HG03066 (cell line): ENCODE results near the gene ARHGEF35.
"Not testable (repeated sequence)": the region's sequence is repeated elsewhere in the genome, so short reads cannot be mapped to it uniquely, and the experiment has no call there.

ENCODE experiments used
- ATAC-seq: cut with Tn5 transposase; IDR thresholded peaks from one replicate; pipeline ENCODE4 v1.9.1; 2021; ENCODE audit warnings: low read depth; ENCODE audit not compliant: unreplicated experiment

Gene ARHGEF35

GRCh38 chr7:144183166-144183565 is 12.5 kb downstream of the ARHGEF35 start, which contains the start of gene CTAGE4:
CTAGE4 (plus strand) TSS chr7:144183466; CDS start chr7:144183504, 38 bp downstream.
- not testable (repeated sequence) for ATAC-seq

DNA sequence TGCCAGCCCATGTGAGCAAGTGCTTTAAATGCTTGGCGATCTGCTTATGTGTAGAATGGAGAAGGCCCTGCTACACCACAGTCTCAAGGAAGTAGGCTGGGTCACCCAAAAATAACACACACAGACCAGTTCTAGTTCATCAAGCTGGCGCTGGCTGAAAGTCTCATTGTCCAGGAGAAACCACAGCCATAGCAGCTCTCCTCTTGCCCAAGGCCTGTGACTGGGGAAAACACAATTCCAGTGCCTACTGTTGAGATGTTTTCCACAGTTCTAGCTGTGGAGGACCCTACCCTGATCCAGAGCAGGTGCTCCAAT is 16.5 kb downstream of the ARHGEF35 start:
- peak; percentile 17 for ATAC-seq

DNA sequence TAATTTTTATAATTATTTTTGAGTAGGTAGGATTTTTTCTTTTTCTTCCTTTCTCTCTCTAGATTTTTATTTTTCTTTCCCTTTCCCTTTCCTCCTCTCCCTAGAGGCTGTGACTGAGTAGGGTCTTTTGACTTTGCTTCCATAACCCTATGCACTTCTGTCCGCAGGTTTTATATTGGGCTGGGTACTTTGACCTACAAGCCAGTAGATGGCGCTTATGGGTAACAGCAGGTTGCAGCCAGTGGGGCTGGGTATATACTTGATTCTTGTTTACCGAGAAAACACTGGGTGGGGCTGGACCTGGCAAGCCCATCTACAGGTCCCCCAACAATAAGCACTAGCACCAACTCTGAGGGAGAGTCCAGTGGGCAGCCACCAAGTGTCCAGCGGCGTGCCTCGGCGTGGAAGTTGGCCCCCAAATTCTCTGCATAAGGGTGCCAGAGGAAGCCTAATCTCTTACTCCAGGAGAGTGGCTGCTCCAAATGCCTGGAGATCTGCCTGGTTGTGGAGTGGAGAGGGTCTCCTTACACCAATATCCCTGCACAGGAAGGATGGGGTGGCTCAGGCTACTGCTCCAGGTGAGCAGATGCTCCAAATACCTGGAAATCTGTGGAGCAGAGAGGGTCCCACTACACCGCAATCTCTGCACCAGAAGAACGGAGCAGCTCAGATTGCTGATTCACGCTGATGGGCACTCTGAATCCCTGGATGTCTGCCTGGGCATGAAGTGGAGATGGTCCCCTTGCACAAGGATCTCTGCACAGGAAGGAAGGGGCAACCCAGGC is 17.1 kb downstream of the ARHGEF35 start:
- ATAC-seq = peak; percentile 97

- ATAC-seq = no peak
These were observed 21.0 kb downstream of the ARHGEF35 start for GRCh38 chr7:144174613-144175012.

GRCh38 chr7:144171594-144172350 is 23.9 kb downstream of the ARHGEF35 start:
- not testable (repeated sequence) for ATAC-seq

DNA sequence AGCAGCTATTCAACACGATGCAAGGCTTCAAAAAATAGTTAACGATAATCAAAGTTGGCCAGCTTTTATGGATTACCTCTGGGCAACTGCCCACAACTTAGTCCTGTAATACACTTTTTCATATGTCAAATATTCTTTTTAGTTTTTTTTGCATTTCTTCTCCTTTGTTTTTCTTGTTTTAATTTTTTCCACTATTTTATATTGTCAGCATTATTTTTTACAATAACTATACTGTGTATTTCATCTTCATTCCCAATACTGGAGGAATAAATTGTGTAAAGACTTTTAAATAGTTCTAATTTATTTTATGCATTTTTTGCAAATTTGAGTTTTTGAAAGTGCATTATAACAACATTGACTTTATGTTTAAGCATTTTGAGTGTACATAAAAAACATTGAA is 30.8 kb downstream of the ARHGEF35 start:
- ATAC-seq = no peak

- no peak for ATAC-seq
These were observed 36.8 kb downstream of the ARHGEF35 start for GRCh38 chr7:144158861-144159260.

DNA sequence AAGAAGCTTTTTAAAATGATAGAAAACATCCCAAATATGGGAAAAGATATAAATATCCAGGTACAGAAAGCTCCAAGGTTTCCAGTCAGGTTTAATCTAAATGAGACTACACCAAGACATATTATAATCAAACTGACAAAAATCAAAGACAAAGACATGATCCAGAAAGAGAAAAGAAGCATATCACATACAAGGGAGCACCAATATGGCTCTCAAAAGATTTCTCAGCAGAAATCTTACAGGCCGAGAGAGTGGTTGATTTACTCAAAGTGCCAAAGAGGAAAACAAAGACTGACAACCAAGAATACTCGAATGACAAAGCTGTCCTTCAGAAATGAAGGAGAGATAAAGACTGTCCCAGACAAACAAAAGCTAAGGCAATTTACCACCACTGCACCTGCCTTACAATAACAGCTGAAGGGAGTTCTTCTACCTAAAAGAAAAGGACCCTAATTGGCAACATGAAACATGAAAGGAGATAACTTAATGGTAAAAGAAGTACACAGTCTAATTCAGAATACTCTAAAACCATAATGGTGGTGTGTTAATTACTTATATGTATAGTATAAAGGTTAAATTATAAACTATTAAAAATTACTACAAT is 47.3 kb downstream of the ARHGEF35 start:
- no peak for ATAC-seq

GRCh38 chr7:144144426-144144825 is 51.2 kb downstream of the ARHGEF35 start:
- ATAC-seq = no peak

- ATAC-seq = no peak
These were observed 53.4 kb downstream of the ARHGEF35 start for GRCh38 chr7:144142187-144142586.

DNA sequence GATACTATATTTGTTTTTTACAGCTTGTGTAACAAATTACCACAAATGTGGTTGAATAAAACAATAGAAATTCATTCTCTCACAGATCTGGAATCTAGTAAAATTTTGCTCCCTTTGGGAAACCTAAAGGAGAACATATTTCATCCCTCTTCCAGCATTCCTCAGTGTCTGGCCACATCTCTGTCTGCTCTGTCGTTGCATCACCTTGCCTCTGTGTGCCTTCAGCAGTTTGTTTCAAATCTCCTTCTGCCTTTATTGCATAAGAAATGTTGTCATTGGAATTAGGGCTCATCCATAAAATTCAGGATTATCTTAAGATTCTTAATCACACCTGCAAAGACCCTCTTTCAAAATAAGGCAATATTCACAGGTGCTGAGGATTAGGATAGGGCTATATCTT is 58.1 kb downstream of the ARHGEF35 start:
- no peak for ATAC-seq
